Testis (tissue), 2 donors: ENCODE measurements around the gene RASA3.

Experiments
- POLR2A ChIP-seq: fragments of 450-650 bp; IDR thresholded peaks from one replicate; pipeline ENCODE4 v1.6.1; 2017; ENCODE audit warnings: antibody characterized with exemption, mild to moderate bottlenecking, moderate library complexity
- TF ChIP-seq, protein P1 (sequence below), 3 experiments: fragments of 450-650 bp in 2 of 3; fragments of 200-600 bp in 1 of 3; sonication (generic) in 1 of 3; IDR thresholded peaks; one replicate each; pipeline ENCODE4 v1.5.1; 2016 to 2019; ENCODE audit warnings: antibody characterized with exemption in 3 of 3, mild to moderate bottlenecking in 2 of 3, moderate library complexity in 1 of 3

DNA sequence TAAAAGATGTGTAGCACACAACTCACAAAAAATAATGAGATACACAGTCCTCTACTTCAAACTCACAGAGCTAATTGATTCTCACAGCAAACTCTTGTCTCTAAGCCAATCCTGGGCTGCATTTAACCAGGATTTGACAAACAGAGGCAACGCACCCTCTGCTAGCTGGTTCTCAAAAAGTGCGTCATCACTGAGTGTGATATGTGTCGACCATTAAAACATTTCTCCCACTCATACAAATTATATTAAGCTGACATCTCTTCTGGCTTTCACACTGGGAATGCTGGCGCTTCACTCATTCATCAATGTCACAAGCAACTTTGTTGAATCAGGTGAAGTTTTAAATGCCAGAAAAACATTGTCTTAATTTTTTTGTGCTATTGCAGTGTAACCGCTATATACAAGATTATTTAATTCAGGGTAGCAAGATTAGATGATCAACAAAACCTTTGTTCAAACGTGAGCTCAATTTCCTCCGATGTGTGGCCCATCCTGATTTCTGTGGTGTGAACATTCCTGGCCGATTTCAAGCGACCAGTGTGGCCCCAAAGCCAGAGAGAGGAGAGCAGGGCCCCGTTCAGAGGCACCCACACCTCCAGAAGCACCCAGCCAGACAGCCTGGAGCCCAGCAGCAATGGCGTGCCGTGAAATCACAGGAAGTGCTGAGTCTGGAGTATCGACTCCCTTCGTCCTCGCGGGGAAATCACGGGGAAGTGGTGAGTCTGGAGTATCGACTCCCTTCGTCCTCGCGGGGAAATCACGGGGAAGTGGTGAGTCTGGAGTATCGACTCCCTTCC, 49.4 kb downstream of the RASA3 start:
- TF ChIP-seq, protein P1, sequence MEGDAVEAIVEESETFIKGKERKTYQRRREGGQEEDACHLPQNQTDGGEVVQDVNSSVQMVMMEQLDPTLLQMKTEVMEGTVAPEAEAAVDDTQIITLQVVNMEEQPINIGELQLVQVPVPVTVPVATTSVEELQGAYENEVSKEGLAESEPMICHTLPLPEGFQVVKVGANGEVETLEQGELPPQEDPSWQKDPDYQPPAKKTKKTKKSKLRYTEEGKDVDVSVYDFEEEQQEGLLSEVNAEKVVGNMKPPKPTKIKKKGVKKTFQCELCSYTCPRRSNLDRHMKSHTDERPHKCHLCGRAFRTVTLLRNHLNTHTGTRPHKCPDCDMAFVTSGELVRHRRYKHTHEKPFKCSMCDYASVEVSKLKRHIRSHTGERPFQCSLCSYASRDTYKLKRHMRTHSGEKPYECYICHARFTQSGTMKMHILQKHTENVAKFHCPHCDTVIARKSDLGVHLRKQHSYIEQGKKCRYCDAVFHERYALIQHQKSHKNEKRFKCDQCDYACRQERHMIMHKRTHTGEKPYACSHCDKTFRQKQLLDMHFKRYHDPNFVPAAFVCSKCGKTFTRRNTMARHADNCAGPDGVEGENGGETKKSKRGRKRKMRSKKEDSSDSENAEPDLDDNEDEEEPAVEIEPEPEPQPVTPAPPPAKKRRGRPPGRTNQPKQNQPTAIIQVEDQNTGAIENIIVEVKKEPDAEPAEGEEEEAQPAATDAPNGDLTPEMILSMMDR (IDR thresholded peaks at IDR 0.05): no peak
- TF ChIP-seq POLR2A: no peak
